GM19468 (cell line): ENCODE measurements around the gene CENPU.
"Not testable (repeated sequence)": the region's sequence is repeated elsewhere in the genome, so short reads cannot be mapped to it uniquely, and the experiment has no call there.

Experiments
- ATAC-seq: cut with Tn5 transposase; IDR thresholded peaks from one replicate; pipeline ENCODE4 v1.9.1; 2021; ENCODE audit warnings: mild to moderate bottlenecking, moderate library complexity, moderate number of reproducible peaks; ENCODE audit not compliant: unreplicated experiment; ENCODE audit errors: extremely low read depth

The CENPU gene

DNA sequence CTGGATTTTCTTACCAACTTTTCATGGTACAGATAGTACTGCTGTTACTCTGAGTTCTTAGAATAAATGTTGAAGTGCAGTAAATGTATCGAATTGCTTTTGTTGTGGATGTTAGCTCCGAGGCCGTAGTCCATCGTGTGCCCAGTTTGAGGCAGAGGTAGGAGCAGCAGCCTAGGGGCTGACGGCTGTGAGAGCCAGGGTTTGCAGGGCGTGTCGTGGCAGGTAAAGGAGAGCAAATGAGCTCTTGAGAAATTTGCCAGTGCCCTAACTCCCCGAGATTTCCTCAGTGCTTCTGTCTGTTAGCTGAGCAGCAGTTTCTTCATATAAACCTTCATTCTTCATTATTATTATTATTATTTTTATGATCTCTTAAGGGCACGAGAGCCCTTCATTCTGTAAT, 62.8 kb downstream of the CENPU start:
- ATAC-seq, result no peak

DNA sequence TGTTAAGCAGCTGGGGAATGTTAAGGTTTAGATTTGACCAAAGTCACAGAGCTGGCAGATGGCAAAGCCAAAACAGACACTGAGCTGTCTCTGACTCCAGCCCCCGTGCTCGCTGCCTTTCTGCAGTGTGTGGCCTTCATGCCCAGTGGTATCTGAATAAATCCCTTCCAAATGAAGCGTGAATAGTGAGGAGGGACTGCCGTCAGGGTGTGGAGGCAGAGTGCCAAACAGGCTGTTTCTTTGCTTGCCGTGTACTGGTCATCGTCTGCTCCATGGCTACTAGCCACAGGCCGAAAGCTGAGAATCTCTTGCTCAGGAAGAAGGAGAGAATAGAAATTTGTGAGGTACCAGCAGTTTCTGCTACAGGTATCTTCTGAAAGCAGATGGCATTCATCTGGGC, 64.6 kb downstream of the CENPU start:
- ATAC-seq, result no peak

DNA sequence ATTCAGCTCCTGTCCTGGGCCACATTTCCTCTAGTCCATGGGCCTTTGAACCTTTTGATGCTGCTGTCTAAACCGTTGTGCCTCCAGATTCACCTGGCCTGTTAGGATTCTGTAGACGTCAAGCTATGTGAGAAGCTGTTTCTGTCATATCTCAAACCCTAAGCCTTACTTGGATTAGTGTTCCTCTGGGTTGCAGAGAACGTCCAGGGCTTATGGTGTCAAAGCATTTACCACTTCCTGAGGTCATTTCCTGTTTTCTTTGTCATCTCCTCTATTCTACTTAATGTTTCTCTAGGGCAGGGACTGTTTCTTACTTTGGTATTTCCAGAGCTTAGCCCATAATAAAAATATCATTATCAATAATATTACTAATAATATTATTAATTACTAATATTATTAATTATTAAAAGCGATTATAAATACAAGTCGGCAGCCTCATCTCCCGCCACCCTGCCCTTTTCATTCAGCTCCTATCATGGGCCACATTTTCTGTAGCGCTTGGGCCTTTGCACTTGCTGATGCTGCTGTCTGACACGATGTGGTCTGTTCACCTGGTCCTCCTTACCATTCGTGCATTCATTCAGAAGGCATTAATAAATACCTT, 65.3 kb downstream of the CENPU start:
- no peak for ATAC-seq

DNA sequence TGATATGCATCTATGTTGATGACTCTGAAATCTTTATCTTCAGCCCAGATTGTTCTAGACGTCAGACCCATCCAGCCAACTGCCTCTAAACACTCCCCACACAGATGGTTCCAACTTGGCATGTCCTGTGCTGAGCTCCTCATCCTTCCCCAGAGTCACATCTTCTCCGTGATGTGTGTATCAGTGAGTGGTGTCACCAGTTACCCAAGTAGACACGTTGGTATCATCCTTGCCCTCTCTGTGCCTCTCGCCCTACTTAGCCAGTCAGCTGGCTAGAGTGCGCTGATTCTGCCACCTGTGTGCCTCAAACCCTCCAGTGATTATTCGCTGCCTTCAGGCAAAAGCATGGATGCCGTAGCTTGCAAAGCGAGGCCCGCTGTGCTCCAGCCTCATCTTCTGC, 65.8 kb downstream of the CENPU start:
- no peak for ATAC-seq

DNA sequence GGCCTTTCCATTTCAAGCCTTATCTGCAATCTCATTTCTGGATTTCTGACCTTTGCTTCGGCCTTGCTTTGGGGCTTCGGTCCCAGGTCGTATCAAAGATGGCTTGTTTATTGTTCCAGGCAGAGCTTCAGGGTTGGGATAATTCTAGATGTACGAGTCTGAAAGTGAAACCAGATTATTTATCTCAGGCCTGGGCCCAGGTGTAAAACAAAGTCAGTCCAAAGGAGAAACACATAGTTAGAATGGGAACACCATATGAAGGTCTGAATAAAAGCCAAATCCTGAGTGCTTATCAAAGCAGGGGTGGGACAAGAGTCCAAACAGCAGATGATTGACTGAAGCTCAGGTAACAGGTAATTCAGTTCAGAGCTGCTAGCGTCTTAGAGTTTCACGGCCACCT, 67.2 kb downstream of the CENPU start:
- no peak for ATAC-seq

DNA sequence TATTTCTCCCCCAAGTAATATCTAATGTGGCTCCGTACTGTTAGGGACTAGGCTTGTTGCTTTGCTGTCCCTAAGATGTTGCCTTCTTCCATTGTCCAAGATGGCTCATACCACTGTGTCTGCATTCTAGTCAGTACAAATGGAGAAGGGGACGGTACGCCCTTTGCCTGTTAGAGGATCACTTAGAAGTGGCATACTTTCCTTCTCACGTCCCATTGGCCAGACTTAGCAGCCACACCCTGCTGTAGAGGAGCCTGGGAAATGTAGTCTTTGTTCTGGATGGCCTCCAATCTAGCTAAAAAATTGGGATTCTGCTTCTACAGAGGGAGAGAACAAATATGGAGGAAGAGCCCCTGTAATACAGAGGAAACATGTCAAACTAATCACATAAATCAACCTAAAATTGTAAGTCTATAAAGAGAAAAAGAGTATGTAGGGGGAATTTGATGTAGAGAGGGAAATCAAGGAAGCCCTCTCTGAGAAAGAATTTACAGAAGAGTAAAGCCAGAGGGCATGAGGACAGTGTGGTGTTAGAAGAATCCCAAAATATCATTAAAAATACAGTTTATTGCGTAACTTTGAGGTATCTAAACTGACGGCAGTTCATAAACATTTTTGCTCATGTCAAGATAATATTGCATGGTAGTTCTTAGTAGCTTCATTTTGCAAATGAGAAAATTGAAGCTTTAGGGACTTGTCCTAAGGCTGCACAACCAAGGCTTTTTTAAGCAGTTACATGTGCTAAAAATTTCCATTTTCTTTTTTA, 69.3 kb downstream of the CENPU start:
- ATAC-seq, result no peak

DNA sequence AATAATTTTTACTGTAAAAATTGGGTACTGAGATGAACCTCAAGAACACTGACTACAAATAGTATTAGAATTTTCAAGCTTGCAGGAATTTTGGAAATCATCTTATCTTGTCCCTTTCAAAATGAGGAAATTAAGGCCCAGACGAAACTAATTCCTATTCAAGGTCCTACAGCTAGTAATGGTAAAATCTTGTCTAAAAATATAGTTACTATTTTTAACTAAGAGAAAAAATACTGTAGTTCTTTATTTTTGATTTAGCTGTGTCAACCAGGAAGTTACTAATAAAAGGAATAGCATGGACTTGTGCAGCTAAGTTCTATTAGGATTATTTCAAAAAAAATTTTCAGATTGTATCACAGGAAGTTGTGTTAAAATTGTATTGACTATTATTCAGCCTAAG, 71.7 kb downstream of the CENPU start:
- no peak for ATAC-seq

DNA sequence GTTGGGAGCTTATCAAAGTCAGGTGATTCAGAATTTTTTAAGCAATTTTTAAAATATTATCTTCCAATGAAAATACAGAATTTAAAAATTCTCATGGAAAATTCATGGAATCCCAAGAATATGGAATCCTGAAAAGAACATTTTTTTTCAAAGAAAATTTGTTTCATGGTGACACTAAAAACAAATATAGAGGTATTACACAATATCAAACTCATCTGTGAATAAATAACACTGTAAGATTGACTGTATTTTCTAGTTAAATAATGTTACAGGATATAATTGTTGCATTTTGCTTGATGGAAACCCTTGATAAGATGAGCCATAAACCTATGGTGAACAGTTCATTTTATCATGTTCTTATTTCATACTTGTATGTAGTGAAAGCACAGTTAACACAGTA, 72.9 kb downstream of the CENPU start:
- no peak for ATAC-seq

DNA sequence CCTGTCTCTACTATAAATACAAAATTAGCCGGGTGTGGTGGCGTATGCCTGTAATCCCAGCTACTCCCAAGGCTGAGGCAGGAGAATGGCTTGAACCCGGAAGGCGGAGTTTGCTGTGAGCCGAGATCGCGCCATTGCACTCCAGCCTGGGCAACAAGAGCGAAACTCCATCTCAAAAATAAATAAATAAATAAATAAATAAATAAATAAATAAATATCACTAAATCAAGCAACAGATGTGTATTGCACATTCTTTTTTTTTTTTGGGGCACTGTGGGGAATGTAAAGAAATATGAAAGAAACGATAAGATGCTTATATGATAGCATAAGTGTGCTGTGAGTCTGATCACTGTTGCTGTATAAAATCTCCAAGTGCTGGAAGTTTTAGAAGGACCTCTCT, 76.1 kb downstream of the CENPU start:
- ATAC-seq, result not testable (repeated sequence)

DNA sequence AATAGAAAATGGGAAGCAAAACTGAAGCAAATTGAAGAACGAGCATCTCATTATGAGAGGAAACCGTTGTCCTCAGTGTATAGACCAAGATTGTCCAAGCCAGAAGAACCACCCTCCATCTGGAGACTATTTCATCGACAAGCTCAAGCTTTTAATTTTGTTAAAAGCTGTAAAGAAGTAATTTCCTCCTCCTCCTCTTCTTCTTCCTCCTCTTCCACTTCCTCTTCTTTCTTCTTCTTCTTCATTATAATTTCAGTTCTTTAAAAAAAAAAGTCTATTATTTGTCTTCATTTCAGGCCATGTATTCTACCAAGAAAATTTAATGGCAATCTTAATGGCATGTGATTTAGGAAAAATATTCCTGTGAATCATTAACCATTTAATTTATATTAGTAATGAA, 76.8 kb downstream of the CENPU start:
- ATAC-seq, result no peak

DNA sequence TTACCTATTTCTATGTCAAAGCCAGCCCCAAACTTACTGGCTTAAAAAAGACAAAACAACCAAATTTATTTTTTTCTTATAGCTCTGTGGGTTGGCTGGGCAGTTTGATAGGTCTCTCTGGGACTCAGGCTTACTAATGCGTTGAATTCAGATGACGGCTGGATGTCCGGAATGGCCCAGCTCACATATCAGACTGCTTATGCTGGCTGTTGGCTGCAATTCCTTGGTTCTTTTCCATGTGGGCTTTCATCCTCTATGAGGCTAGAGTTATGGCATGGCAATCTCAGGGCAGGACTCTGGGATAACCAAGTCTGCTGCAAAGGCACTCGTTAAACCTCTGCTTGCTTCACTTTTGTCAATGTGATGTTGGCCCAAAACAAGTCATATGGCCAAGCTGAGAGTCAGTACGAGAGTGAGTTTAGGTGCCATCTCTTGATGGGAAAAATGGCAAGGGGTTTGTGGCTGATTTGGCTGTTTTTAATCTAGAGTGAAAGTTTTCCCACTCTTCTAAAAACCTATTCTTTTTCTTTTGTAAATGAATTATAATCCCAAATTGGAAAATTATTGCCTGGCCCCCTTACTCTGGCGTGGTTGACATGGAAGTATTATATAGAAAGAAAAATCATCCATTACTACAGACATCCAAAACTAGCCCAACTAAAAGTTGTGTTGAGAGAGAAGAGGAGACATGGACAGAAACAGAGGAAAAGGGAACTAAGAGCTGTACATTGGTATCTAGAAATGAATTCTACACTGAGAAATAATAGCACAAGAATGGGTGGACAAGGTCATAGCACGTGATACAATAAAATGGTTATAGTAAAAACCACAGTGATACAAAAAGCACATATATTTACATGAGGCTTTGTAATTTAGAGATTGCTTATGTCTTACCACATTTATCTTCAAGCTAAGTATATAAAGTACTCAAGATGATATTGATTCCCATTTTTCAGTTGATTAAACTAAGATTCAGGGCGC, 77.7 kb downstream of the CENPU start:
- ATAC-seq, result no peak

DNA sequence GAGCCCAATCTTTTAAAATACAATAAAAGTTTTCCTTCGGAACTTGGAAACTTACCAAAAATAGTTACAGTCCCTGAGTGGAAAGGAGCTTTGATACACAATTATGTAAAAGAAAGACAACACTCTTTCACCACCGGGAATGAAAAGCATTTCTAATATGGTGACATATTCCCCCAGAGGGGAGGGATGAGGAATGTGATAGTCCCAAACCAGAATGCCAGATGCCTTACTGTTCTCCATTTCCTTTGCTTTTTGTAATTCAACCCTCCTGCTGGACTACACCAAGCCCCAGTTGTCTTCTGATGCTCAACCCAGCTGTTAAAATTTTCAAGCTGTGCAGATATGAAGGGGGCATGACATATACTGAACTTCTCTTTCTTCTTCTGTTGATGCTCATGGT, 80.2 kb downstream of the CENPU start:
- no peak for ATAC-seq

DNA sequence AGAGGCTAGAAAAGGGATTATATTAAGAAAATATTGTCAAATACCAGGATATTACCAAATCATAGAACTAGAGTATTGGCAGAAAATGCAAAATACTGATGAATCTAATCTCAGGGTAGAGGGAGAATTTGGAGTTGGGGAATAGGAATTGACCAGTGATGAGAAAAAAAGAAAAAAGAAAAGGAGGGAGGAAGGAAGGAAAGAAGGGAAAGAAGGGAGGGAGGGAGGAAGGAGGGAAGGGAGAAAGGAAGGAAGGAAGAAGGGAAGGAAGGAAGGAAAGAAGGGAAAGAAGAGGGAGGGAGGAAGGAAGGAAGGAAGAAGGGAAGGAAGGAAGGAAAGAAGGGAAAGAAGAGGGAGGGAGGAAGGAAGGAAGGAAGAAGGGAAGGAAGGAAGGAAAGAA, 81.2 kb downstream of the CENPU start:
- ATAC-seq, result not testable (repeated sequence)

DNA sequence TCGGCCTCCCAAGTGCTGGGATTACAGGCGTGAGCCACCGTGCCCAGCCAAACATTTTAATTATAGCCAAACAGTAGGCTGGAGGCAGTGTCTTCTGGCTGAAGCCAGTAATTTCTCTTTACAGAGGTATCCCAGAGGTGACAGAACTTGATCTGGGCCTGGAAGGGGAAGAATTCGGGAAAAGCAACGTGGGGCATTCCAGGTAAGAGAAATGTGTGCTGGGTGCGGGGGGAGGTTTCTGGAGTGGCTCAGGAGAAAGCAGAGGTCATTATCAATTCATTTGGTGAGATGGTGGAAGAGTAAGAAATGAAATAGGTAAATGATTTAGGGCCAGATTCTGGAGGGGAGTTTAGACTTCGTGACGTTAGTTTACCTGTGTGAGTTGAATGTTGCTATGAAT, 82.0 kb downstream of the CENPU start:
- no peak for ATAC-seq

DNA sequence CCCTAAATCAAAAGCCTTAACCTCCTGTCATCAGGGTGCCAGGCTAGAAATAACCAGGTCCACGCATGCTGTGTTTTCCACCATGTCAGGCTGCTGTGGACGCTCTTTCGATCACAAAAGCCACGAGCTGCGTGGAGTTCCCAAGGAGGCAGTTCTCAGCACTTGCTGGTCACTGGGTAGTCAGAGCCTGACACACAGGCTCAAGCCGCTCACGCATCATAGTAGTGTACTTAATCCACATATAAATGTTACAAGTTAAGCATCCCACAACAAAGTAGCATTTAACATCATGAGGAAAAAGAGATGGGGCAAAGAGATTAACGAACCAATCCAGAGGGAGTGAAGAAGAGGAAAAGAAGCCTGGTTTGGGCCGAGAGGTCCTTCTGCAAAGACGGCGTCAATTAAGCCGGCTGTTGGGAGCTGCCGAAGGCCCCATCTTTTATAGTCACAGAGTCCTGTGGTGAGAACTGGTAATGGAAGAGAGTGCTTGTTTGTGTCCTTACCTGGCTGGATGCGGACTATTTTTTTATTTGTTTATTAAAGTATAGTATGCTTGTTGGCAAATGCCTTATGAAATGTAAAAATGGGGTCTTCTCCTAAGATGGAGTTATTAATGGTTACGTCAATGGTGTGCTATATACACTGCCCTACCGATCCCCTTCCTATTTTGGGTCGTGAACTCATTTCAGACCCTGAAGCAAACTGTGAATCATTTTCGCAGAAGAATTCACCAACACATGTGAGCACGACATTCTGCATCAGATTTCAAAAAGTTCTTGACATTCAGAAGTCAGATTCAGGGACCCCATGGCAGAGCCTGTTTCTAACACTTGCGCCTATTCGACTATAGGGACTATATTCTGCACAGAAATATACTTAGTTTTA, 83.7 kb downstream of the CENPU start:
- no peak for ATAC-seq

DNA sequence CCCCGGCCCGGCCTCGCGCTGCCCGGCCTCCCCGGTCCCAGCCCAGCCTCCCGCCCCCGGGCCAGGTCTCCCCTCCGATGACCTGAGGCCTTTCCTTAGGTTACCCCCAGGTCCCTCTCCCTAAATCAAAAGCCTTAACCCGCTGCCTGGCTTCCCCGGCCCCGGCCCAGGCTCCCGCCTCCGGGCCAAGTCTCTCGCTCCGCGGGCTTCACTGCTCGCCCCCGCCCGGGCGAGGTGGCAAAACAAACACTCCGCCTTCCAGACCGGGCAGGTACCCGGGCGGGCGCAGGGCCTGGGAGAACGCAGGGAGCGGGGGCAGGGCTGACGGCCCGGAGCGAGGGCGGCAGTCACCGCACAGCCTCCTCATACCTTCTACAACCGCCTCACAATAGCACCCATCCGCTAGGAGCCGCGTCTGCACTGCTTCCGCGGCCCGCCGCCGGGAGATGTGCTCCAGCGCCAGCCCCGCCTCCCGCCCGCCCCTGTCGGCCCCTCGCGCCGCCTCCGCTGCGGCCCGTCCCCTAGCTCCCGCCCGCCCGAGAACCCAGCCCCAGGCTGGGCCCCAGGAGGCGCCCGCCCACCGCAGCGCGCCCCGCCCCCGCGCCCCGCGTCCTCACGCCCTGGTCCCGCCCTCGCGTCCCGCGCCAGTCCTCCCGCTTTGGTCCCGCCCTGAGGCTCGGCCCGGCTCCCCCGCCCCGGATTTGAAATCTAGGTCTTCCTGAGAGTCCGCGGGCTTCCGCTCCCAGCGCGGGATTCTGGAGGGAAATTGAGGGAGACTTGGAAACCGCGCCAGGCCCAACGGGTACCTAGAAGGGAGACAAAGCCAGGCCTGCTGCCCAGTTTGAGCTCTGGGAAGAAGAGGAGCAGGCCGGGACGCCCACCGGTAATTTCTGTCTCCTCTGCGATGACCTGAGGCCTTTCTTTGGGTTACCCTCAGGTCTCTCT, 84.6 kb downstream of the CENPU start, which contains the start of the genes CASP3 and PRIMPOL:
TSS of gene CASP3 (minus strand) at position 422 of the 945 bp plus-strand sequence. CDS start 10,994 bp downstream, outside the sequence.
TSS of gene PRIMPOL (plus strand) at position 713 of the 945 bp plus-strand sequence. CDS start 7,403 bp downstream, outside the sequence.
- peak; percentile 80 for ATAC-seq

DNA sequence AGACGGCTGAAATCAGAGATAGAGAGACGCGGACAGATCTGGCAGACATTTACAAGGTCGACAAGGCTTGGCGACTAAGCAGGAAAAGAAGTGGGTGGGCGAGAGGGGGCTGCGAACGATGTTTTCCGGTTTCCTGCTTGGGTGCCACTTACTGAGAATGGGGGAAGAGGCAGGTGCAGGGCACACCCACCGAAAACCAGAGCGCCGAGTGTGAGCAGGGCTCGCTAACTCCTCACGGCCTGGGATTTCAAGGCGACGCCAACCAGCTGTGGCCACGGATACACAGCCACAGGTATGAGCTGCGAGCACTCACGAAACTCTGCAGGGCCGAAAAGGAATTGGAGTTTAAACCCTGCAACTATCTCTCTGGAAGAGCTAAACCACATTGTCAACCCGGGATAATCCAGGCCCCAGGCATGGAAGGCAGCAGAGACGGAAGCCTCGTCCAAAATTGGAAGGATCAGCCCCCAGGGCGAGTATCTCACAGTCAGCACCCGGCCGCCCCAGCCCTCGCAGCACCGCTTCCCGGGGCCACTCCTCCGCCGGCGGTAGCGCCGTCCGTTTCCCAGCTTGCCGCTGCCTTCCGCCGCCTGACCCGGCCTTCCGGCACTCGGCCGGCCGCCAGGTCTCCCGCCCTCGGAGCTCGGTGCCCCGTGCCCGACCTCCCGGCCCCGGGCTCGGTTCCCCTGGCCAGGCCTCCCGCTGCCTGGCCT, 85.4 kb downstream of the CENPU start:
- no peak for ATAC-seq

DNA sequence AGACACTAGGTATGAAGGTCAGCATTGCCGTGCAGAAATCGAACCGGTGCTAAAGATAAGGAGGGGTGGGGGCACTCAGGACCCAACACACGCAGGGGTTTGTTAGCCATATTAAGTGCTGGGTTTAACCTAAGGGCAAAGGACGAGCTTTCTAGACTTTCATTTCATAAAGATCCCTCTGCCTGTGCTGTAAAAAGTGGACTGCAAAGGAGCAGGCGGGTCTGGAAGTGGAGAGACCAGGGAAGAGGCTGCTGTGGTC, 85.9 kb downstream of the CENPU start:
- no peak for ATAC-seq
